B cell (primary cell): ENCODE results near the gene RND1. TPM values are rescaled to one million over a fixed set of nuclear protein-coding genes. Genes with fewer than 3 reads are reported as not detected.
"Not testable (repeated sequence)": the region's sequence is repeated elsewhere in the genome, so short reads cannot be mapped to it uniquely, and the experiment has no call there.

Experiments
- ATAC-seq: fragments of 200-7000 bp; cut with Tn5 transposase; one replicate; pipeline ENCODE4 v1.10.0; 2021; ENCODE audit warnings: low read depth, mild to moderate bottlenecking, moderate number of reproducible peaks, moderate library complexity
- CTCF ChIA-PET: fragments of 350-600 bp; sonication (Branson Sonifier 250); formaldehyde crosslinking; loops from one replicate; lab custom pipeline; 2021; ENCODE audit warnings: antibody characterized with exemption, inconsistent platforms; lab: Charles Lee
- POLR2A ChIA-PET: fragments of 350-600 bp; sonication (Branson Sonifier 250); formaldehyde crosslinking; loops from one replicate; lab custom pipeline; 2021; ENCODE audit warnings: antibody characterized with exemption; lab: Charles Lee
- DNase-seq: peaks from one replicate; pipeline ENCODE4 v3.0.0; 2013
- H2AFZ ChIP-seq: 2 replicates; pipeline ENCODE4 v1.6.1; 2012; ENCODE audit warnings: mild to moderate bottlenecking, low read depth, low read length; ENCODE audit not compliant: insufficient read depth, poor library complexity, severe bottlenecking
- H3K27ac ChIP-seq, 2 donors: 1 replicate in 1 of 2; 2 replicates in 1 of 2; pipeline ENCODE4 v1.5.1; 2012 to 2013; ENCODE audit warnings: low read length in 2 of 2, mild to moderate bottlenecking in 2 of 2, moderate library complexity in 1 of 2
- H3K27me3 ChIP-seq, 4 experiments: fragments of 200-600 bp in 1 of 4; sonication (generic) in 1 of 4; replicated peaks in 1 of 4; 1 replicate in 2 of 4; 2 replicates in 2 of 4; pipeline versions ENCODE4 v1.6.1 to v1.7.0; 2013 to 2016; ENCODE audit warnings: low read length in 3 of 4, mild to moderate bottlenecking in 2 of 4, mixed read lengths in 1 of 4, moderate library complexity in 1 of 4; ENCODE audit not compliant: insufficient read depth in 4 of 4, control insufficient read depth in 3 of 4; ENCODE audit errors: control extremely low read depth in 1 of 4
- H3K36me3 ChIP-seq, 2 experiments: replicated peaks in 1 of 2; 1 replicate in 1 of 2; 2 replicates in 1 of 2; pipeline versions ENCODE4 v1.6.1 to v1.7.1; 2013; ENCODE audit warnings: low read length in 1 of 2; ENCODE audit not compliant: insufficient read depth in 2 of 2, control insufficient read depth in 1 of 2; ENCODE audit errors: control extremely low read depth in 1 of 2, extremely low read depth in 1 of 2
- H3K4me1 ChIP-seq, 2 donors: fragments of 200-600 bp in 1 of 2; sonication (generic) in 1 of 2; 1 replicate in 1 of 2; 2 replicates in 1 of 2; pipeline versions ENCODE4 v1.5.1 to v1.6.1; 2013 to 2017; ENCODE audit warnings: low read length in 2 of 2; ENCODE audit not compliant: control insufficient read depth in 2 of 2, insufficient read depth in 2 of 2
- H3K4me2 ChIP-seq: replicated peaks from 2 replicates; pipeline ENCODE3; 2012; ENCODE audit warnings: mild to moderate bottlenecking, low read depth, low read length; ENCODE audit not compliant: poor library complexity, severe bottlenecking
- H3K4me3 ChIP-seq, 5 experiments: fragments of 200-600 bp in 1 of 5; sonication (generic) in 1 of 5; 1 replicate in 3 of 5; 2 replicates in 2 of 5; pipeline versions ENCODE4 v1.5.1 to v1.7.0; 2011 to 2016; ENCODE audit warnings: low read length in 4 of 5, mild to moderate bottlenecking in 4 of 5, low read depth in 2 of 5, control low read depth in 1 of 5, moderate library complexity in 1 of 5; ENCODE audit not compliant: insufficient read depth in 1 of 5; ENCODE audit errors: control extremely low read depth in 1 of 5, extremely low read depth in 1 of 5
- H3K79me2 ChIP-seq: fragments of 200-600 bp; sonication (generic); one replicate; pipeline ENCODE4 v1.6.0; 2016; ENCODE audit warnings: low read length; ENCODE audit not compliant: control insufficient read depth, insufficient read depth
- H3K9ac ChIP-seq: fragments of 200-600 bp; sonication (generic); 2 replicates; pipeline ENCODE4 v1.6.1; 2017; ENCODE audit warnings: mild to moderate bottlenecking, low read length, moderate library complexity
- H3K9me3 ChIP-seq, 3 donors: one replicate each; pipeline versions ENCODE4 v1.6.1 to v1.7.1; 2013; ENCODE audit warnings: low read length in 2 of 3; ENCODE audit not compliant: control insufficient read depth in 2 of 3, insufficient read depth in 1 of 3; ENCODE audit errors: control extremely low read depth in 1 of 3
- H4K20me1 ChIP-seq: 2 replicates; pipeline ENCODE4 v1.6.0; 2012; ENCODE audit warnings: mild to moderate bottlenecking, low read length; ENCODE audit not compliant: insufficient read depth, control insufficient read depth, poor library complexity, severe bottlenecking
- H3K27ac Mint-ChIP-seq: one replicate; pipeline ENCODE4 v1.8.0; 2021; ENCODE audit warnings: mixed read lengths
- H3K27me3 Mint-ChIP-seq: one replicate; pipeline ENCODE4 v1.8.0; 2021; ENCODE audit warnings: mixed read lengths
- H3K4me1 Mint-ChIP-seq: one replicate; pipeline ENCODE4 v1.8.0; 2021; ENCODE audit warnings: mixed read lengths
- H3K4me3 Mint-ChIP-seq: one replicate; pipeline ENCODE4 v1.8.0; 2021; ENCODE audit warnings: mixed read lengths
- H3K9me3 Mint-ChIP-seq: one replicate; pipeline ENCODE4 v1.8.0; 2022; ENCODE audit warnings: mixed read lengths; ENCODE audit not compliant: insufficient read depth
- CTCF ChIP-seq: fragments of 200-600 bp; IDR thresholded peaks from one replicate; pipeline ENCODE4 v1.8.0; 2022; ENCODE audit warnings: antibody characterized with exemption, mild to moderate bottlenecking
- EZH2 ChIP-seq: IDR thresholded peaks from 2 replicates; pipeline ENCODE4 v1.6.1; 2012; ENCODE audit warnings: borderline replicate concordance, low read depth, mild to moderate bottlenecking, moderate library complexity, low read length; ENCODE audit not compliant: insufficient read depth, poor library complexity, severe bottlenecking
- WGBS: methylation state at CpG from one replicate; pipeline ENCODE4 v1.1.5; 2013; ENCODE audit warnings: missing lambda C conversion rate; ENCODE audit not compliant: insufficient coverage; 5-methylcytosine and 5-hydroxymethylcytosine counted together
- intact Hi-C: fragments of 100-400 bp; cut with micrococcal nuclease; formaldehyde crosslinking; loops from one replicate; pipeline ENCODE4 v1.10.0; 2022
- polyA plus RNA-seq: library from polyadenylated mRNA; depleted of rRNA; stranded (reverse); fragments of >200 nt; gene quantifications from 2 replicates; pipeline ENCODE4 v1.2.3, GENCODE V29; 2012
- total RNA-seq, 2 donors: library from RNA; stranded (reverse); fragments of 120-200 nt in 1 of 2; gene quantifications; 1 replicate in 1 of 2; 2 replicates in 1 of 2; pipeline versions ENCODE4 v1.2.3 to v1.2.4, GENCODE V29; 2013 to 2022

Gene RND1
- total and polyA plus RNA-seq, 2 donors (not counting 1 experiment from before 2014, with no cell fraction given): 7.3 to 19.5 TPM

- CTCF ChIA-PET: interaction anchor here (0.9 to 1.1 kb wide), 2 partner anchors 79 to 449 kb away, joined by 3 read pairs; no protein-coding TSS in a partner anchor
- 100% methylated on average over 7 of the region's 11 CpGs for WGBS
- H3K4me1 Mint-ChIP-seq, H3K4me1 ChIP-seq, H4K20me1 ChIP-seq, H3K4me2 ChIP-seq, H3K27me3 ChIP-seq, H3K9me3 ChIP-seq, intact Hi-C loops, H3K27ac ChIP-seq, POLR2A ChIA-PET, H3K36me3 ChIP-seq, H3K4me3 Mint-ChIP-seq, H3K27ac Mint-ChIP-seq, H3K9ac ChIP-seq, H3K4me3 ChIP-seq, DNase-seq, H3K9me3 Mint-ChIP-seq, ATAC-seq, H2AFZ ChIP-seq, H3K79me2 ChIP-seq: not testable (repeated sequence)
- peaks cover 15% of the 10 kb centered on the region for H3K27me3 Mint-ChIP-seq
These were observed 44.0 kb upstream of the RND1 start for GRCh38 chr12:48909698-48910097.

GRCh38 chr12:48907245-48907644 is 41.6 kb upstream of the RND1 start:
- WGBS: no CpG with 5 or more reads among the region's 3 CpGs
- Mint-ChIP-seq H3K4me1 (peaks cover 7% of the 10 kb centered on the region), H3K27me3 (peaks cover 24% of the 10 kb centered on the region), H3K4me3 (no peak overlapping the region), H3K27ac (no peak overlapping the region), H3K9me3 (no peaks in the 10 kb centered on the region)
- Histone ChIP-seq H3K4me1 (peaks cover 11 to 12% of the 10 kb centered on the region in 2 donors), H3K27me3 (peaks cover 0 to 5% (median 2%) of the 10 kb centered on the region in 4 experiments), H3K9me3 (no peaks in the 10 kb centered on the region), H3K9ac (no peak overlapping the region), H3K4me2 (no peak overlapping the region), H3K27ac (no peak overlapping the region), H3K36me3 (no peaks in the 10 kb centered on the region), H3K79me2 (no peaks in the 10 kb centered on the region), H3K4me3 (no peak overlapping the region), H2AFZ (no peak overlapping the region), H4K20me1 (no peaks in the 10 kb centered on the region)
- TF ChIP-seq CTCF (no peak), EZH2 (no peak)
- intact Hi-C loops: no loop called here
- CTCF ChIA-PET: interaction anchor here (1.2 kb wide), 1 partner anchor 18 kb away, joined by 4 read pairs; no protein-coding TSS in a partner anchor
- ATAC-seq: no peak
- no peak for DNase-seq
- POLR2A ChIA-PET: no interaction called here
